ENCODE measurements around the gene MED12L.

MED12L gene

GRCh38 chr3:151407928-151408327 is 322.5 kb downstream of the MED12L start:
- no peak for DNase-seq

DNA sequence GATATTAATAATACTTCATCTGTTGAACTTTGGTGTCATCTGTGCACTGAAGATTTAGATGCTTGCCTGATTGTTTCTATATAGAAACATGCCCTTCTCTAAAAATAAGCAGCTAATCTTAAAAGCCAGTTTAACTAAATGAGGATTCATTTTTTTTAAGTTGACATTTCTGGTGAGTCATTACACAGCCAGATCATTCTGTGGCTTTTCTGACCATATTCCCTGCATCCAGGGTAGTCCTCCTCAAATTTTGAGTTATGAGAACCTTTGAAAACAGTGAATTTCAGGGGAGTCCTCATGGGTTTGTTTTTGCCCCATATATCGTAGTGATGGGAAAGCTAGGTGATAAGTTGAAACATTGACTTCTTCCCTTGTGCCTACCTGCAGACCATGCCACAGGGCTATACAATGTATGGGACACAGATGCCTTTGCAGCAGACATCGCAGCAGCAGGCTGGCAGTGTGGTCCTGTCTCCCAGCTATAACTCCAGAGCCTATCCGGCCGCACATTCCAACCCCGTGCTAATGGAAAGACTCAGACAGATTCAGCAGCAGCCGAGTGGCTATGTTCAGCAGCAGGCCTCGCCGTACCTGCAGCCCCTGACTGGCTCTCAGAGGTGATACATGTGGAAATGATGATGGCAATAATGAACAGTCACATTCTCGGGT is 325.6 kb downstream of the MED12L start:
- DNase-seq: no peak

DNA sequence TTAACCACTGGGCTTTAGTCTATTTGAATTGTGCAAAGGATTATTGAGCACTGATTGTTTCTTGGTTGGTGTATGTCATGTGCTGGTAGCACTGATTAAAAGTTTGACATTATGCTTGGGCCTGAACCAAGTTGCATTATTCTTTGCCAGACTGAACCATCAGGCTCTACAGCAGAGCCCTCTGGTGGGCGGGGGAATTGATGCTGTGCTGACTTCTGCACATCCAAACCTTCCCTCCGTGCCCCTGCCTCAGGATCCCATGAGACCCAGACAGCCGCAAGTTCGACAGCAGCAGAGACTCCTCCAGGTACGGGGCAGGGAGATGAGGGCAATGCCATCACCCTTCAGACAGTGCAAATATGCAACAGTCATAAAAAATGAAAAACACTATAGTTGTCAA is 327.5 kb downstream of the MED12L start:
- no peak for DNase-seq

DNA sequence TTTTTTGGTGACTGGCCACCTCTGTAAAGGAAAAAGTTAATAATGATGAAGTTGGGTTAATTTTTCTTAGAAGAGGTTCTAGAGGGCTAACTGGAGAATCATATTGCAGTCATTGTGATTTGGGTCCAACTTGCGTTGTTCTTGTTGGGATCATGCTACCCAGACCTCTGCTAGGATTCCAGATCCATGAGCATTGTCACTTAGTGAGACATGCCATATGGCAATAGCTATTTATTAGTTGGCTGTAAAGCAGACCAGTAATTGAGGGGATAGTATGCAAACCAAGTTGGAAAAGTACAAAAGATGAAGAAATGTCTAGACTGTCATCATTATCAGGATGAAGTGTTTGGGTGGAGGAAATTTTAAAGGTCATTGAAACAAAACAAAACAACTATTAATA is 329.8 kb downstream of the MED12L start:
- no peak for DNase-seq

- no peak for DNase-seq
Measured at GRCh38 chr3:151419806-151420205, 334.3 kb downstream of the MED12L start.

GRCh38 chr3:151421938-151422337 is 336.5 kb downstream of the MED12L start:
- DNase-seq: no peak

- DNase-seq: no peak
Measured at GRCh38 chr3:151423091-151423490, 337.6 kb downstream of the MED12L start.

DNA sequence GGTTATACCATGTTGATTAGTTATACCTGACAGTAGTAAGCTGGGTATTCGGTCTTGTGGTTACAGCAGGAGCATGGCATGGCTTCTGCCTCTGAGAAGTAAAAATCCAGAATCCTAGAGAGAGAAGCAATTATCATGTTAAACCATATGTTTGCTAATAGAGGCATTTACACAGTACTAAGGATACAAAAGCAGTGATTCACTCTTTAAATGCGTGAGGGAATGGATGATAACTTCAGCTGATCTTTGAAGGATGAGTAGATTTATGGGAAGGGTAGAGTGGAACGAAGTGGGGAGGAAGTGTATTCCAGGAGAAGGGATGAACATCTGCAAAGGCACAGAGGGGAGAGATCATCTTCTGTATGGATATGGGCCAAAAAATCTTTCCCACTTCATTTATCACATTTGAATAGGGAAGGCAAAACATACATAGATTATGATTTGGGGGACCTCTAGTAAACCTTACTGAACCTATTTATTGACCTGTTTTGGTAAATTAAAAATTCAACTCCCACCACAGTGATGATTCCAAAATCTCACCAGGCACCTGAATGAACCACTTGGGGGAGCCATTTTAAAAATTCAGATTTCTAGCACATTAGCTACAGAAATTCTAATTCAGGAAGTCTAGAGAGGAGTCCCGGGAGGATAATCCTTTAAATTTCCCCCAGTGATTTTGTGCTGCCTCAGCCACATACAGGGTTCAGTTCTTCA is 340.3 kb downstream of the MED12L start:
- no peak for DNase-seq

- DNase-seq: no peak
Measured at GRCh38 chr3:151426341-151426657, 340.8 kb downstream of the MED12L start.

DNA sequence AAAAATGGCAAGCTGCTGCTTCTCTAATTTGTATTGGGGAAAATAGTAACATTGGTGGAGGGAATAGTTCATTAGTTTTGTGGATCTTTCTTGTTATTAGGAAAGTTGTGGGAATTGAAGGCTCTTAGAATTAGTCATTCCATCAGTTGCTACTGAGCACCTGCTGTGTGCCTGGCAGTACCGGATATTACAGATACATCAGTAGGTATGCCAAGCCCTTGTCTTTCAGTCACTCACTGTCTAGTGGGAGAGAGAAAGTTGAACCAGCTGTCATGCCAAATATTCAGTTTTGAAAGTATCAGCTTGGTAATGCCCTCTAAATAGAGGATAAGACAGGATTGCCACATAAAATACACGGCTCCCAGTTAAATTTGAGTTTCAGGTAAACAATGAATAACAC is 342.9 kb downstream of the MED12L start:
- DNase-seq: no peak

DNA sequence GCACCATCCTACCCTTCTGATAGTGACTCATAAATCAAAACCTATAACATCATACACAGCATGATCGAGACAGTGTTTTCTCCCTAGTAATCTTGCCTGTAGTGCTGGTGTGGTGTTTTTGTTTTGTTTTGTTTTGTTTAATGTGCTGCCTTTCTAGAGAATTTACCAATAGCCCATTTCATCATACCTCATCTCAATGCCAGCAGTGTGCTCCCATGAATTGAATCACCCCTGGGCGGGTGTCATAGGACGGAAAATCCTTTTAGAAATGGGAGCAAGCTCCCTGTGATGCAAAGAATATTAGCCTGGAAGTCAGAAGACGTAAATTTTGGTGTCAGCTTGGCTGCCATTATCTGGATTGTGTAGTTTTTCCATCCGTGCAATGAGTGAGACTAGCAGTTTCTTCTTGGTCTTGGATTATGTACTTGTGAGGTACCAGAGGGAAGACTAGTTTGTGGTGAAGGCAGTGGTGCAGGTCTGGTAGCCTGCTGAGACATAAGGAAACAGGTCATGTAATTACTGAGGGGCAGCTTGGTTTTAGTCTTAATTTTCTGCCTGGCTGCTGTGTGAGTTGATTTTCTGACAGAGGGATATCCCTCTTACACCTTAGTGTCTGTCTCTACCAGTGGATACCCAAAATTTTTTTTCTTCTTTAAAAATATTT is 345.5 kb downstream of the MED12L start:
- DNase-seq: no peak

GRCh38 chr3:151431940-151432339 is 346.5 kb downstream of the MED12L start:
- DNase-seq: no peak

DNA sequence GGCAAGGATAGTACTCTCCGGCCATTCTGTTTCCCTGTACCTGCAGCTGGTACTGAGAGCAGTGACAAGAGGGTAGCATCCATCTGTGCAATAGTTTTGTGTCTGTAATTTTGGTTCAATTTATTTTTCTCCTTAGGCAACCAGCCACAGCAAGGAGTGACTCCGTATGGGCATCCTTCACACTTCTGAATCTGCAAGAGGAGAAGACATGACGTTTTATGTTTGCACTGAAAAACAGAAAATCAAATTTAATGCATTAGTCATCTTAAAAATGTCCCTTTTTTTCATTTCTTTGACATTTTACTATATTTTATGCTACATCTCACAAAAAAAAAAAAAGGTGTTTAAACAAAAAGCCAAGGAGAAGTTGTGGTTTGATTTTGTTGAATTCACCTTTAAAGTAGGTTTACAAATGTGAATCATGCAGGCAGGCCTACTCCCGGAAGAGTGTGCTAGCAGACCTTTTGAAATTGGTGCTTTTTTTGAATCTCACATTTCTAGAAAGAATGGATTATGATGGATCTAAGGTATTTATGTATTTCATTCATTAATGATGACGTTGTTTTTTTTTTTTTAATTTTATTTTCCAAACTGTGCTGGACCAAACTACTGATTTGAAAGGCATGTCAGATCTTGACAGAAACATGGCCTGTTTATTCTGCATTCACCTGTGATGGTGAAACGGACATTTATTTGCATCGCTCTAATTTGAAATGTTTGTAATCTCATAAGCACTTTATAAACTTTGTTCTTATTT is 347.3 kb downstream of the MED12L start:
- no peak for DNase-seq

DNA sequence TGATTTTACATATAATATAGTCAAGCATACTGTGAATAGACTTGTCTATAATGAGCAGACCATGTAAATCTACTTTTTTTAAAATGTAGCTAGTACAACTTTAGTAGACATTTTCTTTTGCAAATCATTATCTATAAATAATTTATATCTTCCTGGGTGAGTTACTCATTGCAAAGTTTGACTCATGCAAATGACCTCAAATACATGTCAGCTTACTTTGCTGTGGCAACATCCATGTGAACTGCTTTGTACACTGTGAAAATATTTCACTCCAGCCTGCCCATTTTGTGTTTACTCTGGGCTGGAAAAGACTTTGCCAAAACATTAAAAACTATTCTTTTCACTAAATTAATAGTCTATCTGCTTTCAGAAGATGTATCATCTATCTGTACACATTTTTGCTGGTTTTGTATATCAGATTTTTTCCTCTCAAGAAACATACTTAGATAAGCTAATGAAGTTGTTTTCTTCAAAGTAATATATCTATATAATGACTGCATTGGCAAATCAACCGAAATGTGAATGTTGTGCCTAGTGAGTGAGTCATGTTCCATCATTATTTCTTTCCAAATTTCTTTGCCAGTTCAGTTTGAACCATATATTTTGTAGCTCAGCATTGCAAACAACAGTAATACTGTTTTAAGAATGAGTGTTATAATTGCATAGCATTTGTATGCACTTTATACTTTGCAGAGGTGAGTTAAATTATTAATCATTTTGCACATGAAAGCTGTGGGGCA is 348.9 kb downstream of the MED12L start:
- no peak for DNase-seq

GRCh38 chr3:151436675-151437446 is 351.4 kb downstream of the MED12L start:
- DNase-seq: no peak

DNA sequence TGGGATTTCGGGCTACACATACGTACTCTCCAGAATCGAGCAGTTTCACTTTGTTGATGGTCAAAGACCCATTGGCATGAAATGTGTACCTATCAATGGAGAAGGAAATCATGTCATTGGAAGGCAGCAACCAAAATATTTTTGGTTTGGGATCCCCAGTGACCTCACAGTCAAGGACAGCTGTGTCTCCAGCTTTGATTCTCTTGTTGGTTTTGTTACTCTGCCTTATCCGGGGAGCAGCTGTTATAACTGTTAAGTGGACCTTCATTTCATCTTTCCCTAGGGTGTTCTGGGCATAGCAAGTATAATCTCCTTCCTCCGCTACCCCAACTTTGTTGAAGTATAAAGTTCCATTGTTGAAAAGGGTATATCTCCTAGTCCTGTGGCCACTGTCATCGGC is 352.4 kb downstream of the MED12L start:
- DNase-seq: no peak

DNA sequence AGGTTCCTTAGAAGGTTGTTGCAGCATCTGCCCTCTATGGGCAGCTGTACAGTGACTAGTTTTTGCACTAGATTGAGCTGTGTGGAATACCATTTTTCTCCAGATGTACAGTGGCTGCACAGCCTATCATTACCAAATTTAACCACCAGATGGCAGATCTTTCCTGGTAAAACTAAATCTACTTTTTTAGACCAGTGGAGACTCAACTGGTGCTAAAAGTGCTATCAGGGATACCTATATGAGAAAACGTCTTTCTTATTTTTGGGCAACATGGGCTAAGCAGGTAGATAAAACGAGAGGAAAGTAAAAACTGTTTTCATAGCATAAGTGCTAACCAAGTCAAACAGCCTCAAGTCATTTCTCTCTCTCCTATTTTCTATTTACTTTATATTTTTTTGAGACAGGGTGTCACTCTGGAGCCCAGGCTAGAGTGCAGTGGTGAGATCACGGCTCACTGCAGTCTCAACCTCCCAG is 354.2 kb downstream of the MED12L start:
- DNase-seq: peak in 2 of 51 donors; percentile 40 to 49

DNA sequence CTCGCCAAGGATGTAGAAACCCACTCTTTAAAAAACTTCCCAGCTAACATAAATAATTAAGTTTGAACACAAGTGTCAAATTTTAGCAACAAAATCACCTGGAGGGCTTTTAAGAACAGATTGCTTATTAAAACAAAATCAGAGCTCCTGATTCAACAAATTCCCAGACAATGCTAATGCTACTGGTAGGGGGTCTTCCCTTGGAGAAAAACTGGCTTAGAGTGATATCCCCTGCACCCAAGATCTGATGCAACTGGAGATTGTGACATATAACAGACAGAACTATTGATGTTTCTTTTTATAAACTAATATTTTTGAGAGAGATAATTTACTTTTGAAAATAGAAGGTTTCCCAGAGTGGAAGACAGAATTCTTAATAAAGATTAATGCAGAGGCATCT is 355.5 kb downstream of the MED12L start:
- DNase-seq: no peak

GRCh38 chr3:151443583-151443982 is 358.1 kb downstream of the MED12L start:
- DNase-seq: no peak

DNA sequence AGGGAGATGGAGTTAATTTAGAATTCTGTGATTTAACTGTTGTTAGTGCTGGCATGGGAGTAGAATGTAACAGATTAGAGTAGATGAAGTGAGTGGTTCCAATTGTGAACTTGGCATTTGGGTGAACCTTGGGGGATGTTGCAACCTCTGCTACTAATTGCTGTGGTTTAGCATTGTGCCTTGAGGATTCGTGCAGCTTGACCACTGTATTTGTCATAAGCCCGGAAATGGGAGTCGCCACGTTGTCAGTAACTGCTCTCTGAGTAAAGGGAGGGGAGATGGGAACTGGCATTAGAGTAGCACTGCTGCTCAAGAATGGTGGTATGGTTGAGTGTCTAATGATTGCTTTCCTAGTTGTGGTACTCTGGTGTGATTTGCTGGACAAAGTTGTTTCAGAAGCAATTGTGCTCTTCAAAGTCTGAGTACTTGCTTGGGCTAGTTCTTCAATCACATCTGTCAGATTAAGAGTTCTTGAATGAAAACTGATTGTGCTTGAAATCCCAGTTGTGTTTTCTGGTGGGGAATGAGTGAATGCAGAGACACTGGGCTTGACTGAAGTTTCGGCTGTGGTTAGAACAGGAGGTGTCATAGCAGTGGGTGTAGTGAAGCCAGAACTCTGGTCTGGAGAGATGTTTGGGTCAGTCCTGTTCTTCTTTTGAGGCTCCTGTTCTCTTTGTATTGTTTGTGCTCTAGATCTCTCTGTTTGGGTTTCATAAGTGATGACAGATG is 360.0 kb downstream of the MED12L start:
- DNase-seq: no peak

All from hypothalamus (tissue), 51 donors.